Esophagus muscularis mucosa (tissue), 4 donors: ENCODE data around the gene IKZF1. TPM values are rescaled to one million over a fixed set of nuclear protein-coding genes. Genes with fewer than 3 reads are reported as not detected.

ENCODE experiments used
- DNase-seq: peaks from one replicate; pipeline ENCODE4 v3.0.0-alpha.2; 2017; ENCODE audit errors: extremely low spot score
- H3K27ac ChIP-seq, 4 donors: fragments of 200-600 bp; sonication (generic); replicated peaks in 1 of 4; 1 replicate in 3 of 4; 2 replicates in 1 of 4; pipeline ENCODE4 v1.5.1; 2016 to 2019; ENCODE audit warnings: mild to moderate bottlenecking in 1 of 4
- H3K27me3 ChIP-seq, 4 donors: fragments of 200-600 bp; sonication (generic); one replicate each; pipeline versions ENCODE4 v1.5.1 to v1.6.0; 2016 to 2019
- H3K36me3 ChIP-seq, 4 donors: fragments of 200-600 bp; sonication (generic); one replicate each; pipeline ENCODE4 v1.5.1; 2016 to 2019
- H3K4me1 ChIP-seq, 4 donors: fragments of 200-600 bp; sonication (generic); one replicate each; pipeline ENCODE4 v1.5.1; 2016 to 2019
- H3K4me3 ChIP-seq, 4 donors: fragments of 200-600 bp; sonication (generic); 1 replicate in 2 of 4; 2 replicates in 2 of 4; pipeline ENCODE4 v1.5.1; 2016 to 2019; ENCODE audit warnings: mild to moderate bottlenecking in 4 of 4, moderate library complexity in 1 of 4
- H3K9me3 ChIP-seq, 4 donors: fragments of 200-600 bp; sonication (generic); 1 replicate in 3 of 4; 2 replicates in 1 of 4; pipeline ENCODE4 v1.5.1; 2016 to 2019
- CTCF ChIP-seq, 3 experiments: fragments of 200-600 bp in 2 of 3; fragments of 450-650 bp in 1 of 3; sonication (generic) in 2 of 3; IDR thresholded peaks; one replicate each; pipeline ENCODE4 v1.5.1; 2017 to 2019; ENCODE audit warnings: antibody characterized with exemption in 3 of 3, mild to moderate bottlenecking in 2 of 3, moderate library complexity in 1 of 3
- EP300 ChIP-seq: sonication (generic); formaldehyde crosslinking; IDR thresholded peaks from one replicate; pipeline ENCODE4 v1.6.1; 2017; ENCODE audit warnings: antibody characterized with exemption
- POLR2A ChIP-seq: fragments of 450-650 bp; IDR thresholded peaks from one replicate; pipeline ENCODE4 v1.6.1; 2017; ENCODE audit warnings: antibody characterized with exemption, moderate library complexity, mild to moderate bottlenecking, low read depth
- POLR2AphosphoS5 ChIP-seq, 2 donors: sonication (generic); formaldehyde crosslinking; IDR thresholded peaks; one replicate each; pipeline ENCODE4 v1.6.1; 2017; ENCODE audit warnings: antibody characterized with exemption in 2 of 2
- WGBS: methylation state at CpG from one replicate; pipeline ENCODE4 v1.1.5; 2018; 5-methylcytosine and 5-hydroxymethylcytosine counted together
- intact Hi-C: fragments of 100-400 bp; cut with DNase I; formaldehyde crosslinking; loops from one replicate; pipeline ENCODE4 v1.15.1; 2023
- small RNA-seq, 3 donors: library from RNA; depleted of rRNA; stranded (forward); fragments of <200 nt; gene quantifications; one replicate each; pipeline ENCODE3, GENCODE V24; 2016
- total RNA-seq, 4 donors: library from RNA; depleted of rRNA; stranded (reverse); fragments of >200 nt; gene quantifications; one replicate each; pipeline versions ENCODE4 v1.1.0 to v1.2.1, GENCODE V29; 2016

Gene IKZF1
- total RNA-seq, 4 donors from 2014 or later, result 3.6 to 17.7 (median 9.2) TPM

- WGBS, result 14% methylated on average over 5 of the region's 5 CpGs
- Histone ChIP-seq H3K4me3 (peak overlapping the region; percentile 75 to 92 (median 84)), H3K27me3 (no peaks in the 10 kb centered on the region), H3K4me1 (peaks cover 13 to 20% (median 15%) of the 10 kb centered on the region in 4 donors), H3K27ac (peak overlapping the region; percentile 78 to 83 (median 82)), H3K36me3 (peaks cover 5 to 28% (median 21%) of the 10 kb centered on the region in 4 donors), H3K9me3 (no peaks in the 10 kb centered on the region)
- intact Hi-C loops, result no loop called here
- no peak for TF ChIP-seq CTCF (IDR thresholded peaks at IDR 0.05)
- TF ChIP-seq EP300, result no peak
- TF ChIP-seq POLR2A, result no peak
- TF ChIP-seq POLR2AphosphoS5 (IDR thresholded peaks at IDR 0.05), result no peak
- no peak for DNase-seq
Observed at GRCh38 chr7:50449501-50449880, 145.0 kb downstream of the IKZF1 start.

GRCh38 chr7:50449881-50450589 is 145.5 kb downstream of the IKZF1 start, which contains the start of gene FIGNL1:
FIGNL1 (minus strand) TSS chr7:50450350; CDS start chr7:50447287, 3,063 bp downstream.
- TF ChIP-seq EP300 (no peak), POLR2AphosphoS5 (IDR thresholded peaks at IDR 0.05) (peak; percentile 78 to 88), CTCF (IDR thresholded peaks at IDR 0.05) (peak in 1 of 3 experiments; percentile 7)
- no peaks in the 10 kb centered on the region for H3K9me3 ChIP-seq
- H3K27me3 ChIP-seq, result no peaks in the 10 kb centered on the region
- intact Hi-C loops, result no loop called here
- H3K36me3 ChIP-seq, result peaks cover 5 to 22% (median 21%) of the 10 kb centered on the region in 4 donors
- DNase-seq, result no peak
- H3K27ac ChIP-seq, result peak within 1 kb of the TSS; percentile 78 to 83 (median 82)
- H3K4me1 ChIP-seq, result peaks cover 13 to 20% (median 15%) of the 10 kb centered on the region in 4 donors
- WGBS, result under 1% methylated on average over 54 of the region's 63 CpGs
- peak within 1 kb of the TSS; percentile 75 to 92 (median 84) for H3K4me3 ChIP-seq

- peaks cover 13 to 20% (median 15%) of the 10 kb centered on the region in 4 donors for H3K4me1 ChIP-seq
- intact Hi-C loops, result no loop called here
- WGBS, result 21% methylated on average over 31 of the region's 32 CpGs
- H3K4me3 ChIP-seq, result peak overlapping the region; percentile 75 to 92 (median 84)
- no peak for DNase-seq
- H3K9me3 ChIP-seq, result no peaks in the 10 kb centered on the region
- H3K27me3 ChIP-seq, result no peaks in the 10 kb centered on the region
- H3K36me3 ChIP-seq, result peaks cover 5 to 17% (median 16%) of the 10 kb centered on the region in 4 donors
- no peak for TF ChIP-seq EP300
- H3K27ac ChIP-seq, result peak overlapping the region; percentile 78 to 83 (median 82)
Observed at GRCh38 chr7:50450590-50451032, 146.1 kb downstream of the IKZF1 start.

Small RNAs within 50 kb of the gene (small RNA-seq; reads per million reads assigned to genes)
- 0 reads per million in 3 donors for gene RNU6-1091P

Other genes starting within 250 kb of the IKZF1 start
- not detected for gene ZPBP, start 211.5 kb upstream of the IKZF1 start, total RNA-seq
- gene FIGNL1, start 145.6 kb downstream of the IKZF1 start, total RNA-seq, result 1 to 10 TPM; 3.3 to 6.1 (median 4.5) TPM